Activated CD4-positive, alpha-beta memory T cell treated with anti-CD3 and anti-CD28 coated beads, Interleukin-2, amount 10 ng/mL, durations not matched to agents 7 days and 5 days (primary cell): ENCODE results near the gene KCNJ9. TPM values are rescaled to one million over a fixed set of nuclear protein-coding genes. Genes with fewer than 3 reads are reported as not detected.
"Not testable (repeated sequence)": the region's sequence is repeated elsewhere in the genome, so short reads cannot be mapped to it uniquely, and the experiment has no call there.

Source experiments
- CTCF ChIA-PET: fragments of 350-600 bp; sonication (Branson Sonifier 250); formaldehyde crosslinking; loops from one replicate; lab custom pipeline; 2021; ENCODE audit warnings: antibody characterized with exemption, inconsistent platforms; lab: Charles Lee
- POLR2A ChIA-PET: fragments of 350-600 bp; sonication (Branson Sonifier 250); formaldehyde crosslinking; loops from one replicate; lab custom pipeline; 2021; ENCODE audit warnings: antibody characterized with exemption; lab: Charles Lee
- DNase-seq: peaks from one replicate; pipeline ENCODE4 v3.0.0-alpha.2; 2020
- H3K27ac Mint-ChIP-seq: one replicate; pipeline ENCODE4 v1.8.0; 2021; ENCODE audit warnings: mild to moderate bottlenecking, mixed read lengths
- H3K27me3 Mint-ChIP-seq: one replicate; pipeline ENCODE4 v1.8.0; 2021; ENCODE audit warnings: mixed read lengths
- H3K36me3 Mint-ChIP-seq: one replicate; pipeline ENCODE4 v1.8.0; 2021; ENCODE audit warnings: low read depth, mixed read lengths
- H3K4me1 Mint-ChIP-seq: one replicate; pipeline ENCODE4 v1.8.0; 2021; ENCODE audit warnings: mixed read lengths
- H3K4me3 Mint-ChIP-seq: one replicate; pipeline ENCODE4 v1.8.0; 2021; ENCODE audit warnings: mild to moderate bottlenecking, mixed read lengths
- H3K9me3 Mint-ChIP-seq: one replicate; pipeline ENCODE4 v1.8.0; 2021; ENCODE audit warnings: mixed read lengths
- total RNA-seq, 2 experiments: library from RNA; stranded (reverse); gene quantifications; one replicate each; pipeline ENCODE4 v1.2.3, GENCODE V29; 2021

Gene KCNJ9
- total RNA-seq: not detected

DNA sequence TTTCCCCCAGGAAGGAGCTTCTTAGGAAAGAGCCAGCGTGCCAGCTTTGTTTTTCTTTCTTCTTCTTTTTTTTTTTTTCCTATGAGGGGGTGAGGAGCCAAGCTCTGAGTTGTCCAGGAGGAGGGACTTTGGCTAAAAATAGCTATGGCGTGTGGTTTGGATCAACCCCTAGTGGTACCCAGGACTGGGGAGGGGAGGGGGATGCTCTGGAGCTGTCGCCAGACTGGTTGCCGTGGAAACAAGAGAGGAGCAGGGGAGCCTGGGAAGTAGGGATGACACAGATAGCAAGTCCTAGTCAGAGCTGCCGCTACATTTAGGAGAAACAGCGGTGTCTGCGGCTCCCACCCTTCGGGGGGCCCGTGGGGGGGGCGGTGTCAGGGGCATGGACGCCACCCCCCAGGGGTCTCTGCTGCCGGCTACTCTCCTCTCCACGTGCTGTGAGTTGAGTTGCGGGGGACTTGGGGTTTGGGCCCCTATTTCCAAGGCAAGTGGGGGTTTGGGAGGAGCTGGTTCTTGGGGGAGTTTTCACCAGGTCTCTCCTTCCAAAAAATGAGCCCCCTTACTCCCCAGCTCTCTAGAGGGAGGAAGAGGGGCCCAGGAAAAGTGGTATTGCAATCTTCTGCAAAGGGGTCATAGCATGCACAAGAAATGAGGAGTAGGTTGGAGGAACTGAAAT lies at the start of gene KCNJ9:
KCNJ9 (plus strand) TSS at position 278 of the 676 bp plus-strand sequence. CDS start 2,493 bp downstream, outside the sequence.
- no peaks in the 10 kb centered on the region for H3K36me3 Mint-ChIP-seq
- H3K4me1 Mint-ChIP-seq: peaks cover 9% of the 10 kb centered on the region
- DNase-seq: no peak
- ChIA-PET CTCF (interaction anchor here (0.9 to 9.7 kb wide), 4 partner anchors 15 to 255 kb away, joined by 3 to 112 read pairs (median 44); partner anchors contain the start of gene IGSF8), POLR2A (no interaction called here)
- H3K9me3 Mint-ChIP-seq: no peaks in the 10 kb centered on the region
- no peak within 1 kb of the TSS for H3K4me3 Mint-ChIP-seq
- H3K27me3 Mint-ChIP-seq: peaks cover 56% of the 10 kb centered on the region
- no peak within 1 kb of the TSS for H3K27ac Mint-ChIP-seq

DNA sequence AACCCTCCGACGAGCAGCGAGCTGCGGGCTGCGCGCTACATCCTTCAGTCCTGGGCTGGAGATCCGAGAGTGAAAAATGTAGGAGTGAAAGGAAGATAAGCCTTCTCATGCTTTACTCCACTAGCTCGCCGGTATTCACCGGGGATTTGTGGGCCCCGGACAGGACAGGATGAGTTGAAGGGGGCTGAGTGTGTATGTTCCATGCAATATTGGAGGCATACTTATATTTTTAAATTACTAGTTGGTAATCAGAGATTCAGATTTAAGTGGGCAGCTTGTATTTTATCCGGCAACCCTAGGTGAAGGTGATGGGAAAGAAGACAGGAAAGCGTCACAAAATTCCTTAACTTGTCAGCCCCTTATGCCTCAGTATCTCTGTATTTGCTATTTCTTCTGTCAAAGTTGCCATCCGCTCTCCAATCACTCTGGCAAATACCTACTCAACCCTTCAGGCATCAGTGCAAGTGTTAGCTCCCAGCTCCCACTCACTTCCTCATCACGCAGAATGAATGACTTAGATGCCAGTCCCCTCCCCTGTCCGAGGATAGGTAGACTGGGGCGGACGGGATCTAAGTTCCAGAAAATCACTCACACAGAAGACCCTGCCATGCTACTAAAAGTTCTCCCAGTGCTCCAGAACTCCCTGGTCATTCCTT lies 49.0 kb upstream of the KCNJ9 start:
- peaks cover 30% of the 10 kb centered on the region for H3K4me1 Mint-ChIP-seq
- H3K36me3 Mint-ChIP-seq: peaks cover 3% of the 10 kb centered on the region
- no peak for DNase-seq
- POLR2A ChIA-PET: interaction anchor here (0.8 to 1.8 kb wide), 4 partner anchors 10 to 28 kb away, joined by 3 to 9 read pairs (median 3); no protein-coding TSS in a partner anchor
- peak overlapping the region; percentile 80 for H3K27ac Mint-ChIP-seq
- peaks cover 2% of the 10 kb centered on the region for H3K27me3 Mint-ChIP-seq
- peak overlapping the region; percentile 90 for H3K4me3 Mint-ChIP-seq
- no peaks in the 10 kb centered on the region for H3K9me3 Mint-ChIP-seq
- CTCF ChIA-PET: interaction anchor here (0.9 to 3.1 kb wide), 6 partner anchors 13 to 53 kb away, joined by 3 to 32 read pairs (median 6); no protein-coding TSS in a partner anchor

DNA sequence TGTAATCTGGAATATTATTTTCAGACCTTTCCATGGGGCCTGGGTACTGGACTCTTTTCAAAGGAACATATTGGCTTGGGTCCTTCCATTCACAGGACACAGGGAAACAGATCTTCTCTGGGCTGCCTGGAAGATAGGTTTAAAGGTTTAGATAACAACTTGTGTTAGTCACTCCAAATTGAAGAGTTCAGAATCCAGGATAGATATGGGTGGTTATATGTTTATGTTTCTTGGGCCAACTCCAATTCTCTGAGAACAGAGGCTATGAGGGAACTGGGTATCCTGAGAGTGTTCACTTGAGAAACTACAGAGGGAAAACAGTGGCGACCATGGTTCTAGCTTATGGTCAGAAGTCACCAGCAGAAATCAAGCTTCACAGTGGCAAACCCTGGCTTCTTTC lies 40.9 kb upstream of the KCNJ9 start:
- H3K4me3 Mint-ChIP-seq: no peak overlapping the region
- CTCF ChIA-PET: interaction anchor here (0.6 to 1.4 kb wide), 3 partner anchors 33 to 45 kb away, joined by 3 to 4 read pairs (median 3); no protein-coding TSS in a partner anchor
- no peaks in the 10 kb centered on the region for H3K9me3 Mint-ChIP-seq
- peaks cover 11% of the 10 kb centered on the region for H3K27me3 Mint-ChIP-seq
- H3K27ac Mint-ChIP-seq: no peak overlapping the region
- no peaks in the 10 kb centered on the region for H3K36me3 Mint-ChIP-seq
- DNase-seq: no peak
- no peaks in the 10 kb centered on the region for H3K4me1 Mint-ChIP-seq
- POLR2A ChIA-PET: interaction anchor here (2.0 kb wide), 1 partner anchor 58 kb away, joined by 4 read pairs; the partner anchor contains the start of gene IGSF8

DNA sequence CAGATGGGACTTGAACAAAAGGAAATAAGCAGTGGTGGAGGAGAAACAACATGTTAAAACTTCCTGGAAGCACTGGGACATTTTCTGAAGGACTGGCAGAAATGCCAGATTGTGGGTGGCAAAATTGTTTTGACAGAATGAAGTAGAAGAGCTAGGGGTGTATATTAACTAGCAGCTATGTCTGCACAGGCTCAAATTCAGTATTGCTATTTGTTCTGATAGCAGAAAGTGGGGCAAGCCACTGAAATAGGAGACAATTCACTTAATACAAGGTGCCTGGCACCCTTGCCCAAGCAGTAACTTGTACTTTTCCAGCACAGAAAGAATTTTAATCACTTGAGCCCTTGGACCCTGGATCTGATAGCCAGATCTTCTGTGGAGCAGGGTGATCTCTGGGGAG lies 37.8 kb upstream of the KCNJ9 start:
- Mint-ChIP-seq H3K9me3 (no peaks in the 10 kb centered on the region), H3K36me3 (no peaks in the 10 kb centered on the region), H3K4me1 (peaks cover 12% of the 10 kb centered on the region), H3K4me3 (no peak overlapping the region), H3K27me3 (peaks cover 27% of the 10 kb centered on the region), H3K27ac (no peak overlapping the region)
- ChIA-PET POLR2A (interaction anchor here (0.9 kb wide), 1 partner anchor 12 kb away, joined by 3 read pairs; the partner anchor contains the start of gene PIGM), CTCF (interaction anchor here (0.8 to 4.3 kb wide), 3 partner anchors 35 to 42 kb away, joined by 3 to 37 read pairs (median 5); no protein-coding TSS in a partner anchor)
- DNase-seq: no peak

DNA sequence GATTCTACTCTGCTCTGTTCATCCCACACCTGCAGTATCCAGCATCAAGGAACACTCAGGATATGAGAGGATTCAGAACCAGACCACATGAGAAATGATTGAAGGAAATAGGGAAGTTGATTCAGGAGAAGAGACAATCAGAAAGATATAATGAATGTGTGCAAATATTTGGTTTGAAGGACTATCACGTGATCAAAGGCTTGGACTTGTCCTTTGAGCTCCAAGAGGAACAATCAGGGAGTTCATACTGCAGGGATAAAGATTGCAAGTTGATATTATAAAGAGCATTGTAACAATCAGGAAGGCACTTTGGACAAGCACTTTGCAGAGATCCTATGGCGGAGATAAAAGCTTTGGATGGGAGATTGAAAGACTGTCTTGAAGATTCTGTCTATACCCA lies 35.7 kb upstream of the KCNJ9 start:
- H3K9me3 Mint-ChIP-seq: no peaks in the 10 kb centered on the region
- H3K27ac Mint-ChIP-seq: no peak overlapping the region
- H3K4me1 Mint-ChIP-seq: peaks cover 12% of the 10 kb centered on the region
- ChIA-PET POLR2A (interaction anchor here (1.9 kb wide), 1 partner anchor 52 kb away, joined by 8 read pairs; no protein-coding TSS in a partner anchor), CTCF (interaction anchor here (0.8 to 4.3 kb wide), 19 partner anchors 8 to 206 kb away, joined by 3 to 112 read pairs (median 7); partner anchors contain the start of genes IGSF8 and KCNJ9)
- H3K4me3 Mint-ChIP-seq: no peak overlapping the region
- no peaks in the 10 kb centered on the region for H3K36me3 Mint-ChIP-seq
- no peak for DNase-seq
- H3K27me3 Mint-ChIP-seq: peaks cover 34% of the 10 kb centered on the region

DNA sequence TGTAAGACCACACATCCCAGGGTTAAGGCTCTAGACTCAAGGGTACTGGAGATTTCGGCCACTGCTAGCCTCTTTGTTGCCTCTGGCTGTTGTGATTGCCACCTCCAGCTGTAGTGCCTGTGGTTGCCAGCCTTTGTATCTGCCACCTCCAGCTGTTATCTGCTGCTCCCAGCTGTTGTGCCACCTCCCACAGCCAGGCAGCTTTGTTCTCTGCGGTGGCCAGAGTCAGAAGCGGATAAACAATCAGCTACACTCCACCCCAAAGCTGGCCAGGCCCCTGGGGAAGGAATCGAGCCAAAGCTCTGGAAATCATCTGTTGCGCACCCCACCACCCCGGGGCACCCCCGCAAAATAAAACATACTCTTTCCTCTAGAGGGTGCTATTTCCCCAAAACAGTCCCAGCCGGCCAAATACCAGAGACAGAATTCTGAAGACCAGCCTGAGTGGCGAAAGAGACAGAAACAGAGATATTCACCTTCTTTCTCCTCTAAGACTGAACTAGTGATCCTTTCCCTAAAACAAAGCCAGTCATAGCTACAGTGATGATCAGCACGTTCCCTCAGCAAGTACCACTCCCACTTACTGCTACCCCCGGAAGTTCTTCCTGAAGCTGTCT lies 34.7 kb upstream of the KCNJ9 start:
- H3K9me3 Mint-ChIP-seq: no peaks in the 10 kb centered on the region
- H3K4me3 Mint-ChIP-seq: peak overlapping the region; percentile 44
- ChIA-PET CTCF (interaction anchor here (0.5 to 4.3 kb wide), 26 partner anchors 8 to 722 kb away, joined by 3 to 112 read pairs (median 6); partner anchors contain the start of genes IGSF8 and KCNJ9), POLR2A (interaction anchor here (1.2 to 1.9 kb wide), 4 partner anchors 24 to 123 kb away, joined by 3 to 8 read pairs (median 4); partner anchors contain the start of gene KCNJ10)
- no peaks in the 10 kb centered on the region for H3K36me3 Mint-ChIP-seq
- H3K27ac Mint-ChIP-seq: no peak overlapping the region
- peak; percentile 47 for DNase-seq
- peaks cover 12% of the 10 kb centered on the region for H3K4me1 Mint-ChIP-seq
- peaks cover 39% of the 10 kb centered on the region for H3K27me3 Mint-ChIP-seq

DNA sequence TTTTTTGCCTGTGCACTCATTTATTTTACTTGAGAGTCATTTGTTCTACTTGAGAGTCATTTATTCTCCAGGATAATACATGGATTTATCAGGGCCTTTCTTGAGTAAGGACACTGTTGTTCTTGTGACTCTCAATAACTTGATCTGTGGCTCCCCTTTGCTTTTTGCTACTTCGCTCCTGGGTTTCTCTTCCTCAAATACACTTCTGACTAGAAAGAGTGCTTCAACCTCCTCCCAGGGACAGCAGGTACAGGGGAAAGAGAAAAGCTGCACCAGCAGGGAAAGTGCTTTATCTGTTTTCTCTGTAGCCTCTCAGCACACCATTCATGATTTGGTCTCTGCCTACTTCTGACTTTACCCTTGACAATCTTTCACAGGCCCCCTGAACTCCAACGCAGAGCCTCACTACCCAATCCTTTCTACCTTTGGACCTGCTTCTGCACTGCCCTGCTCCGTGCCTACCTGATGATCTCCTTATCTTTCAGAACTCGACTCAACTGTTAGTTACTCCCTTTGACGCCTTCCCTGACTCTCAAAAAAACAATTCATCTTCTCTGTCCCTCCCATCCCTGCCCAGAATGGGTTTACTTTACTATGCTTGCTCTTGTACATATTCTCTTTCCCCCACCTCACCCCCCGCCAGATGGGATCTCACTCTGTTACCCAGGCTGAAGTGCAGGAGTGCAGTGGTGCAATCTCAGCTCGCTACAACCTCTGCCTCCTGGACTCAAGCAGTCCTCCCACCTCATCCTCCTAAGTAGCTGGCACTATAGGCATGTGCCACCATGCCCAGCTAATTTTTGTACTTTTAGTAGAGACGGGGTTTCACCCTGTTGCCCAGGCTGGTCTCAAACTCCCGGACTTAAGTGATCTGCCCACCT lies 34.0 kb upstream of the KCNJ9 start:
- Mint-ChIP-seq H3K36me3 (no peaks in the 10 kb centered on the region), H3K27me3 (peaks cover 45% of the 10 kb centered on the region), H3K9me3 (no peaks in the 10 kb centered on the region), H3K4me1 (peaks cover 12% of the 10 kb centered on the region), H3K4me3 (peak overlapping the region; percentile 44), H3K27ac (no peak overlapping the region)
- POLR2A ChIA-PET: interaction anchor here (1.2 to 1.9 kb wide), 4 partner anchors 23 to 124 kb away, joined by 3 to 8 read pairs (median 4); partner anchors contain the start of gene KCNJ10
- no peak for DNase-seq
- CTCF ChIA-PET: interaction anchor here (0.5 to 4.3 kb wide), 21 partner anchors 7 to 721 kb away, joined by 3 to 112 read pairs (median 7); partner anchors contain the start of gene KCNJ9

DNA sequence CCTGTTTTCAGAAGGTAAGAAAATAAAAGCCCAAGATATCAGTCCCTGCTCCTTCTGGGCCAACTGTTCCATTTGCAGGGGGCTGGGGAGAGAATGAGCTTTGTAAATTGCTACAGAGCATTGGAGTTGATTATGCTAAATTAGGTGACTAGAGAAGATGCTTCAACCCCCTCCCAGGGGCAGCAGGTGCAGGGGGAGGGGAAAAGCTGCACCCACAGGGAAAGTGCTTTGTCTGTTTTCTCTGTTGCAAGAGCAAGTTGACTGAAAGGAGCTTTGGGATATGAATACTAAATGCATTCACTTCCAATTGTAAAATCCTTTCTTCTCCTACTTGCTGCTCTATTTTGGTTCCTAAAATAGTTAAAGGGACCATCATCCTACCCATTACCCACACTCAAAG lies 33.0 kb upstream of the KCNJ9 start:
- peaks cover 48% of the 10 kb centered on the region for H3K27me3 Mint-ChIP-seq
- no peak overlapping the region for H3K4me3 Mint-ChIP-seq
- ChIA-PET POLR2A (no interaction called here), CTCF (interaction anchor here (1.3 kb wide), 1 partner anchor 37 kb away, joined by 6 read pairs; no protein-coding TSS in a partner anchor)
- H3K9me3 Mint-ChIP-seq: no peaks in the 10 kb centered on the region
- H3K4me1 Mint-ChIP-seq: peaks cover 12% of the 10 kb centered on the region
- H3K27ac Mint-ChIP-seq: no peak overlapping the region
- DNase-seq: no peak
- no peaks in the 10 kb centered on the region for H3K36me3 Mint-ChIP-seq

DNA sequence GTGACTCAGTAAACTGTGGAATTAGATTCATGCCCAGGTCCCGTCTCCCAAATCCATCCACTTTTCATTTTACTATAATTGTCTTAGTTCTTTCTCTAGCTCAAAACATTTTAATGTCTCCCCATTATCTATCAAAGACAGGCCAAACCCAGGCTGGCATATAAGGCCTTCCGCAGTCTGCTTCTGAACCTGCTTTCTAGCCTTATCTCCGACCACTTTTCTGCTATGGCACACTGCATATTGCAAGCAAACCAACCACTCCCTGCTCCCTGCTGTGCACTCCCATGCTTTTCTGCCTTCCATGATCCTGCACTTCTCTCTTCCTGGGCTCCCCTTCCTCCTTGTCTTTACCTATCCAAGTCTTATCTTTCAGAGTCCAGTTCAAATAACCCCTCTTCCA lies 32.2 kb upstream of the KCNJ9 start:
- ChIA-PET CTCF (interaction anchor here (1.3 kb wide), 1 partner anchor 36 kb away, joined by 6 read pairs; no protein-coding TSS in a partner anchor), POLR2A (no interaction called here)
- Mint-ChIP-seq H3K9me3 (no peaks in the 10 kb centered on the region), H3K27ac (no peak overlapping the region), H3K36me3 (no peaks in the 10 kb centered on the region), H3K4me3 (no peak overlapping the region), H3K4me1 (peaks cover 12% of the 10 kb centered on the region), H3K27me3 (peaks cover 49% of the 10 kb centered on the region)
- no peak for DNase-seq

DNA sequence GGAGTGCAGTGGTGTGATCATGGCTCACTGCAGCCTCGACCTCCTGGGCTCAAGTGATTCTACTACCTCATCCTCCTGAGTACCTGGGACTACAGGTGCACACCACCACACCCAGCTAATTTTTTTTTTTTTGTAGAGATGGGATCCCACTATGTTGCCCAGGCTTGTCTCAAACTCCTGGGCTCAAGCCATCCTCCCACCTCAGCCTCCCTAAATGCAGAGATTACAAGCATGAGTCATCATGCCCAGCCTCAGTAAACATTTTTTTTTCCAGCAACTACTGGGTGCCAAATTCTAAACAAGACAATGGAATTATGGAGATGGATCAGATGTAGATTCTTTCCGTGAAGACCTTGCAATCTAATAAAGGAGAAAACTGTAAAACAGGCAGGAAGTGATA lies 31.2 kb upstream of the KCNJ9 start:
- DNase-seq, H3K27ac Mint-ChIP-seq, H3K9me3 Mint-ChIP-seq, H3K4me3 Mint-ChIP-seq, POLR2A ChIA-PET, H3K36me3 Mint-ChIP-seq: not testable (repeated sequence)
- peaks cover 12% of the 10 kb centered on the region for H3K4me1 Mint-ChIP-seq
- CTCF ChIA-PET: interaction anchor here (0.6 to 5.7 kb wide), 3 partner anchors 28 to 325 kb away, joined by 3 to 27 read pairs (median 11); no protein-coding TSS in a partner anchor
- H3K27me3 Mint-ChIP-seq: peaks cover 47% of the 10 kb centered on the region

DNA sequence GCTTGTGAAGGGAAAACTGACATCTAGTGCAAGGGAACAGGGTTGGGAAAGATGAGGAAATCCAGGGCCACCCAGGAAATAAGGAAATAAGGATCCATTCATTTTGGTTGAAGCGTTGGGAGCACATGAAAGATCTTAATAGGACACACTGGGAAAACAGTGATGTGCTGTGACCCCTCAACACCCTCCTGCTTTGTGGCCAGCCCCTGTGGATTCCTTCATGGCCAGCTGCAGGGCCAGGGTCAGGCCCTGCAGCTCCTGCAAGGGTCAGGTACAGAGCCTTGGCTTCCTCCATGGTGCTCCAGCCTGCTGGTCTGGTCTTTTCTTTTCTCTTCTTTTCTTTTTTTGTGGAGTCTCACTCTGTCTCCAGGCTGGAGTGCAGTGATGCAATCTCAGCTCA lies 30.7 kb upstream of the KCNJ9 start:
- ChIA-PET POLR2A (no interaction called here), CTCF (interaction anchor here (0.6 to 5.7 kb wide), 3 partner anchors 28 to 325 kb away, joined by 3 to 27 read pairs (median 11); no protein-coding TSS in a partner anchor)
- H3K4me3 Mint-ChIP-seq: no peak overlapping the region
- peaks cover 44% of the 10 kb centered on the region for H3K27me3 Mint-ChIP-seq
- DNase-seq: no peak
- peaks cover 12% of the 10 kb centered on the region for H3K4me1 Mint-ChIP-seq
- no peaks in the 10 kb centered on the region for H3K9me3 Mint-ChIP-seq
- no peak overlapping the region for H3K27ac Mint-ChIP-seq
- H3K36me3 Mint-ChIP-seq: no peaks in the 10 kb centered on the region
